ENCODE data around the gene METAP1.
"Not testable (repeated sequence)": the region's sequence is repeated elsewhere in the genome, so short reads cannot be mapped to it uniquely, and the experiment has no call there.

DNA sequence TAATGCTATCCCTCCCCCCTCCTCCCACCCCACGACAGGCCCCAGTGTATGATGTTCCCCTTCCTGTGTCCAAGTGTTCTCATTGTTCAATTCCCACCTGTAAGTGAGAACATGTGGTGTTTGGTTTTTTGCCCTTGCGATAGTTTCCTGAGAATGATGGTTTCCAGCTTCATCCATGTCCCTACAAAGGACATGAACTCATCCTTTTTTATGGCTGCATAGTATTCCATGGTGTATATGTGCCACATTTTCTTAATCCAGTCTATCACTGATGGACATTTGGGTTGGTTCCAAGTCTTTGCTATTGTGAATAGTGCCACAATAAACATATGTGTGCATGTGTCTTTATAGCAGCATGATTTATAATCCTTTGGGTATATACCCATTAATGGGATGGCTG, 70.0 kb downstream of the METAP1 start:
- TF ChIP-seq, protein P1, sequence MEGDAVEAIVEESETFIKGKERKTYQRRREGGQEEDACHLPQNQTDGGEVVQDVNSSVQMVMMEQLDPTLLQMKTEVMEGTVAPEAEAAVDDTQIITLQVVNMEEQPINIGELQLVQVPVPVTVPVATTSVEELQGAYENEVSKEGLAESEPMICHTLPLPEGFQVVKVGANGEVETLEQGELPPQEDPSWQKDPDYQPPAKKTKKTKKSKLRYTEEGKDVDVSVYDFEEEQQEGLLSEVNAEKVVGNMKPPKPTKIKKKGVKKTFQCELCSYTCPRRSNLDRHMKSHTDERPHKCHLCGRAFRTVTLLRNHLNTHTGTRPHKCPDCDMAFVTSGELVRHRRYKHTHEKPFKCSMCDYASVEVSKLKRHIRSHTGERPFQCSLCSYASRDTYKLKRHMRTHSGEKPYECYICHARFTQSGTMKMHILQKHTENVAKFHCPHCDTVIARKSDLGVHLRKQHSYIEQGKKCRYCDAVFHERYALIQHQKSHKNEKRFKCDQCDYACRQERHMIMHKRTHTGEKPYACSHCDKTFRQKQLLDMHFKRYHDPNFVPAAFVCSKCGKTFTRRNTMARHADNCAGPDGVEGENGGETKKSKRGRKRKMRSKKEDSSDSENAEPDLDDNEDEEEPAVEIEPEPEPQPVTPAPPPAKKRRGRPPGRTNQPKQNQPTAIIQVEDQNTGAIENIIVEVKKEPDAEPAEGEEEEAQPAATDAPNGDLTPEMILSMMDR (IDR thresholded peaks at IDR 0.05): not testable (repeated sequence)
- TF ChIP-seq EZH2 (IDR thresholded peaks at IDR 0.05): not testable (repeated sequence)
